ENCODE measurements around the gene MAP4. TPM values are rescaled to one million over a fixed set of nuclear protein-coding genes. Genes with fewer than 3 reads are reported as not detected.

MAP4 gene
- total and polyA plus RNA-seq, 2 donors (not counting 3 experiments of a cell fraction or from before 2014, with no cell fraction given): 121 to 290 TPM

DNA sequence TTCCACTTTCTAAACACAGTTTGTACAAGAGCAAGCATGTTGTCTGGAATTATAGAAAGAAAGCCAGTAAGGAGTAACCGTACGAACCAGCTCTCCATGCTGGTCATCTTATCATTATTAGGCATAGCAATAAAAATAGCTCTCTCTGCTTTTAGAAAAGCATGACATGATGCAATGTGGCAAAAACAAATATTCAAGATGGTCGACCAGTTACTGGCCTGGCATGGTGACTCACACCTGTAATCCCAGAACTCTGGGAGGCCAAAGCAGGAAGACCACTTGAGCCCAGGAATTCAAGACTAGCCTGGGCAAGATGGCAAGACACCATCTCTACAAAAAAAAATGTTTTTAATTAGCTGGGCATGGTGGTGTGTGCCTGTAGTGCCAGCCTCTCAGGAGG, 2.6 kb upstream of the MAP4 start:
- Histone ChIP-seq H3K36me3 (ENCODE audit: control insufficient read depth in 2 of 2, extremely low read depth in 1 of 2, insufficient read depth in 2 of 2, low read length in 2 of 2) (no peaks in the 10 kb centered on the region), H3K9me1 (replicated peaks; ENCODE audit: control insufficient read depth, extremely low read depth, insufficient read depth, low read length) (no peaks in the 10 kb centered on the region), H3K4me2 (ENCODE audit: insufficient read depth, low read length) (no peak overlapping the region), H4K20me1 (replicated peaks; ENCODE audit: control insufficient read depth, extremely low read depth, insufficient read depth, low read length) (peaks cover 2% of the 10 kb centered on the region), H3K9me3 (replicated peaks; ENCODE audit: control insufficient read depth, insufficient read depth, low read length) (no peaks in the 10 kb centered on the region), H3K27me3 (ENCODE audit: control insufficient read depth in 2 of 2, insufficient read depth in 2 of 2, low read length in 2 of 2) (no peaks in the 10 kb centered on the region), H2AFZ (ENCODE audit: low read depth, low read length) (no peak overlapping the region), H3K4me1 (ENCODE audit: control insufficient read depth, extremely low read depth, insufficient read depth, low read length) (peaks cover 30% of the 10 kb centered on the region), H3K79me2 (ENCODE audit: control insufficient read depth, insufficient read depth, low read length) (peaks cover 88% of the 10 kb centered on the region), H3K27ac (ENCODE audit: insufficient read depth, low read depth, low read length) (no peak overlapping the region), H3K4me3 (replicated peaks in 1 of 3; ENCODE audit: insufficient read depth in 1 of 3, low read depth in 1 of 3, low read length in 3 of 3) (no peak overlapping the region), H3K9ac (replicated peaks; ENCODE audit: extremely low read depth, insufficient read depth, low read length) (no peak overlapping the region)
- TF ChIP-seq FOS (IDR thresholded peaks at IDR 0.05; ENCODE audit: borderline replicate concordance, insufficient read depth, low read length) (peak; percentile 31), POLR2A (IDR thresholded peaks at IDR 0.05; ENCODE audit: low read depth, low read length) (no peak), GATA2 (IDR thresholded peaks at IDR 0.05; ENCODE audit: insufficient read depth, insufficient read length, low read depth, low read length) (no peak), JUN (IDR thresholded peaks at IDR 0.05; ENCODE audit: borderline replicate concordance, insufficient read depth, insufficient read length, low read depth) (no peak)
- TF ChIP-seq, protein P1, sequence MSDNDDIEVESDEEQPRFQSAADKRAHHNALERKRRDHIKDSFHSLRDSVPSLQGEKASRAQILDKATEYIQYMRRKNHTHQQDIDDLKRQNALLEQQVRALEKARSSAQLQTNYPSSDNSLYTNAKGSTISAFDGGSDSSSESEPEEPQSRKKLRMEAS (IDR thresholded peaks at IDR 0.05; ENCODE audit: insufficient read depth, insufficient read length): no peak
- ChIA-PET CTCF (interaction anchor here (0.7 to 1.6 kb wide), 8 partner anchors 9 to 133 kb away, joined by 3 to 4 read pairs (median 3); no protein-coding TSS in a partner anchor), POLR2A (no interaction called here)
- FAIRE-seq (peak; percentile 18), DNase-seq (ENCODE audit: low read depth, low spot score) (no peak)
- intact Hi-C loops (cut with micrococcal nuclease) (loop anchor here (5.0 kb wide), 2 partner anchors 68 to 133 kb away; no protein-coding TSS in a partner anchor), dilution Hi-C loops (cut with MboI; ENCODE audit: extremely low pct_ligation_motif_present, low sequenced_read_pairs) (no loop called here)
- BruUV-seq (replicated peaks): no TSS peak

DNA sequence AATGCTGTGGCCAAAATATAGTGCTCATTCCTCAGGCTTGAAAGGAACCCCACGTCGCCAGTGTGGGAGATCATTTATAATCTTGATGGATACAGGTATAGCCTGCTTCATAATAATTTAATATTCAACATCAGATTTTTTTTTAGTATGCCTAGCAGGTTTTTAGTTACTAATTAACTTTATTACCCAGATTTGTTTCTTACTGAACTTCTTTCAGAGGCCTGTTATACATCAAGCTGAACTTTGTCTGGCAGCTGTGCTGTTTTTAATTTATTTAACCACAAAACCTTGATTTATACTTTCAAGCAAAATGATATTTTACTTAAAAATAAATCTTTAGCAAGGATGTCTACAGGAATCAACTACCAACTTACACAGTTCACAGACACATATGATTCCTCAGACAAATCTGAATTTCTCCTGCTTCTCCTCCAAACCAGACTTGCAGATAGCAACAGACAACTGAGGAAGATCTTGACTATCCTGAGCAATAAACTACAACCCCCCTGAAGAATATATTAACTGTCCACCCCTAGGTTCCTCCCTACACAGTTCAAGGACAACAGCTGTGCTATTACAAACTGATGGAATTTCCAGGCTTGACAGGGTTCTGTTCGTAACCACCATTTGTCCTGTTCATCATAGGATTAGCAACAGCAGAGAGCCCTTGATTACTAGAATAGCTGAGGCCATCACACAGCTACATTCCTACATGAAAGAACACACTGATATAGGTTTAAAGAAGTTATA, 610 bp downstream of the MAP4 start:
- no peak for FAIRE-seq
- no peak overlapping the region for H2AFZ ChIP-seq (ENCODE audit: low read depth, low read length)
- dilution Hi-C loops (cut with MboI; ENCODE audit: extremely low pct_ligation_motif_present, low sequenced_read_pairs): no loop called here

More for the DNA sequence above, 610 bp downstream of the MAP4 start:
- Histone ChIP-seq H3K4me2 (ENCODE audit: insufficient read depth, low read length) (no peak overlapping the region), H4K20me1 (replicated peaks; ENCODE audit: control insufficient read depth, extremely low read depth, insufficient read depth, low read length) (peaks cover 9% of the 10 kb centered on the region), H3K9ac (replicated peaks; ENCODE audit: extremely low read depth, insufficient read depth, low read length) (no peak overlapping the region), H3K27me3 (ENCODE audit: control insufficient read depth in 2 of 2, insufficient read depth in 2 of 2, low read length in 2 of 2) (no peaks in the 10 kb centered on the region), H3K4me1 (ENCODE audit: control insufficient read depth, extremely low read depth, insufficient read depth, low read length) (peaks cover 39% of the 10 kb centered on the region), H3K36me3 (ENCODE audit: control insufficient read depth in 2 of 2, extremely low read depth in 1 of 2, insufficient read depth in 2 of 2, low read length in 2 of 2) (no peaks in the 10 kb centered on the region), H3K9me1 (replicated peaks; ENCODE audit: control insufficient read depth, extremely low read depth, insufficient read depth, low read length) (no peaks in the 10 kb centered on the region), H3K9me3 (replicated peaks; ENCODE audit: control insufficient read depth, insufficient read depth, low read length) (no peaks in the 10 kb centered on the region), H3K79me2 (ENCODE audit: control insufficient read depth, insufficient read depth, low read length) (peaks cover 87% of the 10 kb centered on the region), H3K27ac (ENCODE audit: insufficient read depth, low read depth, low read length) (no peak overlapping the region), H3K4me3 (replicated peaks in 1 of 3; ENCODE audit: insufficient read depth in 1 of 3, low read depth in 1 of 3, low read length in 3 of 3) (no peak overlapping the region)
- DNase-seq (ENCODE audit: low read depth, low spot score): no peak
- intact Hi-C loops (cut with micrococcal nuclease): loop anchor here (5.0 kb wide), 2 partner anchors 72 to 137 kb away; no protein-coding TSS in a partner anchor
- BruUV-seq (replicated peaks): no TSS peak
- ChIA-PET POLR2A (no interaction called here), CTCF (interaction anchor here (0.6 to 2.0 kb wide), 3 partner anchors 9 to 73 kb away, joined by 3 to 4 read pairs (median 3); no protein-coding TSS in a partner anchor)
- TF ChIP-seq POLR2AphosphoS5 (IDR thresholded peaks at IDR 0.05; ENCODE audit: insufficient read depth, low read depth, low read length) (no peak), JUN (IDR thresholded peaks at IDR 0.05; ENCODE audit: borderline replicate concordance, insufficient read depth, insufficient read length, low read depth) (no peak), GATA2 (IDR thresholded peaks at IDR 0.05; ENCODE audit: insufficient read depth, insufficient read length, low read depth, low read length) (no peak), EZH2 (IDR thresholded peaks at IDR 0.05; ENCODE audit: borderline replicate concordance, low read depth, low read length, severe bottlenecking) (no peak), FOS (IDR thresholded peaks at IDR 0.05; ENCODE audit: borderline replicate concordance, insufficient read depth, low read length) (no peak), POLR2A (IDR thresholded peaks at IDR 0.05; ENCODE audit: low read depth, low read length) (no peak), MYC (IDR thresholded peaks at IDR 0.05; ENCODE audit: low read depth, low read length) (no peak)
- TF ChIP-seq, protein P1 (IDR thresholded peaks at IDR 0.05; ENCODE audit: insufficient read depth, insufficient read length): no peak
- TF ChIP-seq, protein P2, sequence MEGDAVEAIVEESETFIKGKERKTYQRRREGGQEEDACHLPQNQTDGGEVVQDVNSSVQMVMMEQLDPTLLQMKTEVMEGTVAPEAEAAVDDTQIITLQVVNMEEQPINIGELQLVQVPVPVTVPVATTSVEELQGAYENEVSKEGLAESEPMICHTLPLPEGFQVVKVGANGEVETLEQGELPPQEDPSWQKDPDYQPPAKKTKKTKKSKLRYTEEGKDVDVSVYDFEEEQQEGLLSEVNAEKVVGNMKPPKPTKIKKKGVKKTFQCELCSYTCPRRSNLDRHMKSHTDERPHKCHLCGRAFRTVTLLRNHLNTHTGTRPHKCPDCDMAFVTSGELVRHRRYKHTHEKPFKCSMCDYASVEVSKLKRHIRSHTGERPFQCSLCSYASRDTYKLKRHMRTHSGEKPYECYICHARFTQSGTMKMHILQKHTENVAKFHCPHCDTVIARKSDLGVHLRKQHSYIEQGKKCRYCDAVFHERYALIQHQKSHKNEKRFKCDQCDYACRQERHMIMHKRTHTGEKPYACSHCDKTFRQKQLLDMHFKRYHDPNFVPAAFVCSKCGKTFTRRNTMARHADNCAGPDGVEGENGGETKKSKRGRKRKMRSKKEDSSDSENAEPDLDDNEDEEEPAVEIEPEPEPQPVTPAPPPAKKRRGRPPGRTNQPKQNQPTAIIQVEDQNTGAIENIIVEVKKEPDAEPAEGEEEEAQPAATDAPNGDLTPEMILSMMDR (IDR thresholded peaks at IDR 0.05; ENCODE audit: extremely low read depth in 1 of 2, insufficient read depth in 1 of 2, low read depth in 1 of 2, low read length in 2 of 2): no peak

Measured in endothelial cell of umbilical vein (primary cell).